ENCODE measurements around the gene PARVA. TPM values are rescaled to one million over a fixed set of nuclear protein-coding genes. Genes with fewer than 3 reads are reported as not detected.

Gene PARVA
- total and polyA plus RNA-seq, 4 donors = 3.1 to 11.7 (median 11.2) TPM

DNA sequence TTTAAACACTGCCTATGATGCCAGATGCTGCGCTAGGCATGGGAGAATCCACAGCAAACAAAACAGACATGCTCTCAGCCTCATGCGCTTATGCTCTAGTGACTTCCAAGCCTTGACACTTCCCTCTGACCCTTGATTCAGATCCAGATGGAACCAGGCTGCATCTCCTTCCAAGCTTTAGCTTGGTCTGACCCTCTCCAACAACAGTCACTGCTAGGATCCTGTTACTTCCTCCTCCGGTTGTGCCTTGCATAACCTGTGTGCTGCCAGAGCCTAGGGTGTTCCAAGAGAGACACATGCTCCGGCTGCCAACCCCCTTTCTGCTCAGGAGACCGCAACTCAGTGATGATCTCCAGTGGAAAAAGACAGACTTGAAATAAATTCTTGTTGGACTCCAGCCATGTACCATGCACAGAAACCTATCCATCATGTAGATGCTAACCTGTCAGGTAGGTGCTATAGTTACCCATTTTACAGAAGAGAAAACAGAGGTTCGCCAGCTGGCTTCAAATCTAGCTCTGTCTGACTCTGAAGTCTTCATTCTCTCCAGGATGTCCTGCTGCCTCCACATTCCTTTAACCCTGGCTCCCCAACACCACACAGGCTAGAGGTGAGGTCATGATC lies 160.5 kb downstream of the PARVA start:
- no peak for DNase-seq (ENCODE audit: low spot score)
- Histone ChIP-seq H3K4me1 (ENCODE audit: control insufficient read depth in 4 of 4, insufficient read depth in 4 of 4, low read length in 3 of 4) (peaks cover 1 to 14% (median 6%) of the 10 kb centered on the region in 4 donors), H3K27ac (ENCODE audit: low read depth in 1 of 2, low read length in 2 of 2) (no peak overlapping the region), H3K4me3 (ENCODE audit: low read depth in 1 of 3, low read length in 3 of 3) (no peak overlapping the region), H3K36me3 (ENCODE audit: control insufficient read depth in 4 of 4, insufficient read depth in 3 of 4, low read depth in 1 of 4, low read length in 3 of 4) (no peaks in the 10 kb centered on the region), H3K27me3 (ENCODE audit: control insufficient read depth in 4 of 4, insufficient read depth in 4 of 4, low read length in 3 of 4) (no peaks in the 10 kb centered on the region), H3K9ac (ENCODE audit: low read depth in 1 of 2, low read length in 2 of 2) (no peak overlapping the region), H3K9me3 (ENCODE audit: control insufficient read depth in 4 of 4, low read length in 3 of 4) (no peaks in the 10 kb centered on the region)
- 60% methylated on average over 6 of the region's 6 CpGs for WGBS
- TF ChIP-seq, protein P1, sequence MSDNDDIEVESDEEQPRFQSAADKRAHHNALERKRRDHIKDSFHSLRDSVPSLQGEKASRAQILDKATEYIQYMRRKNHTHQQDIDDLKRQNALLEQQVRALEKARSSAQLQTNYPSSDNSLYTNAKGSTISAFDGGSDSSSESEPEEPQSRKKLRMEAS (IDR thresholded peaks at IDR 0.05) = peak; percentile 31
- TF ChIP-seq, protein P2, sequence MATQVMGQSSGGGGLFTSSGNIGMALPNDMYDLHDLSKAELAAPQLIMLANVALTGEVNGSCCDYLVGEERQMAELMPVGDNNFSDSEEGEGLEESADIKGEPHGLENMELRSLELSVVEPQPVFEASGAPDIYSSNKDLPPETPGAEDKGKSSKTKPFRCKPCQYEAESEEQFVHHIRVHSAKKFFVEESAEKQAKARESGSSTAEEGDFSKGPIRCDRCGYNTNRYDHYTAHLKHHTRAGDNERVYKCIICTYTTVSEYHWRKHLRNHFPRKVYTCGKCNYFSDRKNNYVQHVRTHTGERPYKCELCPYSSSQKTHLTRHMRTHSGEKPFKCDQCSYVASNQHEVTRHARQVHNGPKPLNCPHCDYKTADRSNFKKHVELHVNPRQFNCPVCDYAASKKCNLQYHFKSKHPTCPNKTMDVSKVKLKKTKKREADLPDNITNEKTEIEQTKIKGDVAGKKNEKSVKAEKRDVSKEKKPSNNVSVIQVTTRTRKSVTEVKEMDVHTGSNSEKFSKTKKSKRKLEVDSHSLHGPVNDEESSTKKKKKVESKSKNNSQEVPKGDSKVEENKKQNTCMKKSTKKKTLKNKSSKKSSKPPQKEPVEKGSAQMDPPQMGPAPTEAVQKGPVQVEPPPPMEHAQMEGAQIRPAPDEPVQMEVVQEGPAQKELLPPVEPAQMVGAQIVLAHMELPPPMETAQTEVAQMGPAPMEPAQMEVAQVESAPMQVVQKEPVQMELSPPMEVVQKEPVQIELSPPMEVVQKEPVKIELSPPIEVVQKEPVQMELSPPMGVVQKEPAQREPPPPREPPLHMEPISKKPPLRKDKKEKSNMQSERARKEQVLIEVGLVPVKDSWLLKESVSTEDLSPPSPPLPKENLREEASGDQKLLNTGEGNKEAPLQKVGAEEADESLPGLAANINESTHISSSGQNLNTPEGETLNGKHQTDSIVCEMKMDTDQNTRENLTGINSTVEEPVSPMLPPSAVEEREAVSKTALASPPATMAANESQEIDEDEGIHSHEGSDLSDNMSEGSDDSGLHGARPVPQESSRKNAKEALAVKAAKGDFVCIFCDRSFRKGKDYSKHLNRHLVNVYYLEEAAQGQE (IDR thresholded peaks at IDR 0.05) = no peak
- TF ChIP-seq NR2F2 (IDR thresholded peaks at IDR 0.05) = peak; percentile 47

DNA sequence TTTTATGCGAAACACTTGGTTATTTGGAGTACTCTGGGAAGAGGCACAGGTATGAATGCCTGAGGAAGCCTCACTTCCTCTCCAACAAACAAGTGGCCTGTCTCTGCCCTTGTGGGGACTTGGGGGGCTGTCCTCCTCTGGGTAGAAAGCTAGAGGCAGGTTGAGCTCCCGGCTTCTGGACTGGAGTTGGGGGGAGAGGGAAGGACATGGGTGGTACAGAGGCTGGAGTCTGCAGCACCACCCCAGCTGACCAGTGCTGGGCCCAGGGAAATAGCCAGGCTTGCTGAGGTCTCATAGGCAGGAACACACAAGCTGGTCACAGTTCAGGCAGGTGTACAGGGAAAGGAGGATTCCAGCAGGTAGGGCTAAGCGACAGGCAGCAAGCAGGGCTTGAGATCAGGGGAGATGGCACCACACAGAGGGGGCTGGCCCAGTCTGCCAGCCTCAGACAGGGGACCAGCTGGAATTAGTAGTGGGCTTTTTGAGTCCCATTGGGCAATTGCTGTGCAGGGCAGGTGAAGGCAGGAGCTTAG lies 161.6 kb downstream of the PARVA start:
- Histone ChIP-seq H3K4me3 (ENCODE audit: low read depth in 1 of 3, low read length in 3 of 3) (no peak overlapping the region), H3K9ac (ENCODE audit: low read depth in 1 of 2, low read length in 2 of 2) (no peak overlapping the region), H3K4me1 (ENCODE audit: control insufficient read depth in 4 of 4, insufficient read depth in 4 of 4, low read length in 3 of 4) (peaks cover 1 to 14% (median 6%) of the 10 kb centered on the region in 4 donors), H3K27ac (ENCODE audit: low read depth in 1 of 2, low read length in 2 of 2) (no peak overlapping the region), H3K9me3 (ENCODE audit: control insufficient read depth in 4 of 4, low read length in 3 of 4) (no peaks in the 10 kb centered on the region), H3K36me3 (ENCODE audit: control insufficient read depth in 4 of 4, insufficient read depth in 3 of 4, low read depth in 1 of 4, low read length in 3 of 4) (no peaks in the 10 kb centered on the region), H3K27me3 (ENCODE audit: control insufficient read depth in 4 of 4, insufficient read depth in 4 of 4, low read length in 3 of 4) (no peaks in the 10 kb centered on the region)
- no peak for DNase-seq (ENCODE audit: low spot score)
- WGBS = 94% methylated on average over 3 of the region's 3 CpGs
- TF ChIP-seq, protein P3, sequence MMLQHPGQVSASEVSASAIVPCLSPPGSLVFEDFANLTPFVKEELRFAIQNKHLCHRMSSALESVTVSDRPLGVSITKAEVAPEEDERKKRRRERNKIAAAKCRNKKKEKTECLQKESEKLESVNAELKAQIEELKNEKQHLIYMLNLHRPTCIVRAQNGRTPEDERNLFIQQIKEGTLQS (IDR thresholded peaks at IDR 0.05) = no peak
- TF ChIP-seq RAD21 (IDR thresholded peaks at IDR 0.05) = no peak

DNA sequence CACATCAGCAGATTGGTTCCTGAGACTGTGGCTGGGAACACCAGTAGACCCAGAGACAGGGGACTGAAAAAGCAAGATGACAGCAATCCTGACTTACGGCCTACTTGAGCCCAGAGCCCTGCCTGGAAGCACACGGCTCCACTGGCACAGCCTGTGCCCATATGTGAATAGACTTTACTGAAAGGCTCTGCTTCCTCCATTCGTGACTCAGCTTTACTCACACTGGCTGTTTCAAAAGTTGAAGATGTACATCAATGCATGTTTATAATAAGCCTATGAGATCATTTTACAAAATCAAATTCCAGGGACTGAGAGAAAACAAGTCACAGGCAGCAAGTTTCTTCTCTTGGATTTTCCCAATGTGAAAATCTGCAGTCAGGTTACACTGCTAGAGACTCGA lies 162.2 kb downstream of the PARVA start:
- no peak for DNase-seq (ENCODE audit: low spot score)
- Histone ChIP-seq H3K27ac (ENCODE audit: low read depth in 1 of 2, low read length in 2 of 2) (no peak overlapping the region), H3K9me3 (ENCODE audit: control insufficient read depth in 4 of 4, low read length in 3 of 4) (no peaks in the 10 kb centered on the region), H3K27me3 (ENCODE audit: control insufficient read depth in 4 of 4, insufficient read depth in 4 of 4, low read length in 3 of 4) (no peaks in the 10 kb centered on the region), H3K9ac (ENCODE audit: low read depth in 1 of 2, low read length in 2 of 2) (no peak overlapping the region), H3K36me3 (ENCODE audit: control insufficient read depth in 4 of 4, insufficient read depth in 3 of 4, low read depth in 1 of 4, low read length in 3 of 4) (no peaks in the 10 kb centered on the region), H3K4me3 (ENCODE audit: low read depth in 1 of 3, low read length in 3 of 3) (no peak overlapping the region), H3K4me1 (ENCODE audit: control insufficient read depth in 4 of 4, insufficient read depth in 4 of 4, low read length in 3 of 4) (peaks cover 0 to 9% (median 3%) of the 10 kb centered on the region in 4 donors)
- WGBS = 87% methylated on average over 4 of the region's 4 CpGs
- no peak for TF ChIP-seq TAF1 (conservative IDR thresholded peaks at IDR 0.05)
- TF ChIP-seq JUND (IDR thresholded peaks at IDR 0.05) = no peak
- TF ChIP-seq NR2F2 (IDR thresholded peaks at IDR 0.05) = no peak
- TF ChIP-seq, protein P2 (IDR thresholded peaks at IDR 0.05) = no peak
- TF ChIP-seq RAD21 (IDR thresholded peaks at IDR 0.05) = no peak
- TF ChIP-seq, protein P4, sequence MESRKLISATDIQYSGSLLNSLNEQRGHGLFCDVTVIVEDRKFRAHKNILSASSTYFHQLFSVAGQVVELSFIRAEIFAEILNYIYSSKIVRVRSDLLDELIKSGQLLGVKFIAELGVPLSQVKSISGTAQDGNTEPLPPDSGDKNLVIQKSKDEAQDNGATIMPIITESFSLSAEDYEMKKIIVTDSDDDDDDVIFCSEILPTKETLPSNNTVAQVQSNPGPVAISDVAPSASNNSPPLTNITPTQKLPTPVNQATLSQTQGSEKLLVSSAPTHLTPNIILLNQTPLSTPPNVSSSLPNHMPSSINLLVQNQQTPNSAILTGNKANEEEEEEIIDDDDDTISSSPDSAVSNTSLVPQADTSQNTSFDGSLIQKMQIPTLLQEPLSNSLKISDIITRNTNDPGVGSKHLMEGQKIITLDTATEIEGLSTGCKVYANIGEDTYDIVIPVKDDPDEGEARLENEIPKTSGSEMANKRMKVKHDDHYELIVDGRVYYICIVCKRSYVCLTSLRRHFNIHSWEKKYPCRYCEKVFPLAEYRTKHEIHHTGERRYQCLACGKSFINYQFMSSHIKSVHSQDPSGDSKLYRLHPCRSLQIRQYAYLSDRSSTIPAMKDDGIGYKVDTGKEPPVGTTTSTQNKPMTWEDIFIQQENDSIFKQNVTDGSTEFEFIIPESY (IDR thresholded peaks at IDR 0.05) = no peak
- TF ChIP-seq YY1 (IDR thresholded peaks at IDR 0.05) = no peak
- TF ChIP-seq RXRA (IDR thresholded peaks at IDR 0.05) = no peak
- TF ChIP-seq SP1 (IDR thresholded peaks at IDR 0.05) = no peak
- TF ChIP-seq FOXA2 (IDR thresholded peaks at IDR 0.05) = no peak
- no peak for TF ChIP-seq HNF4G (IDR thresholded peaks at IDR 0.05)
- TF ChIP-seq HNF4A (conservative IDR thresholded peaks at IDR 0.05) = no peak
- TF ChIP-seq FOXA1 (IDR thresholded peaks at IDR 0.05) = no peak
- TF ChIP-seq, protein P5, sequence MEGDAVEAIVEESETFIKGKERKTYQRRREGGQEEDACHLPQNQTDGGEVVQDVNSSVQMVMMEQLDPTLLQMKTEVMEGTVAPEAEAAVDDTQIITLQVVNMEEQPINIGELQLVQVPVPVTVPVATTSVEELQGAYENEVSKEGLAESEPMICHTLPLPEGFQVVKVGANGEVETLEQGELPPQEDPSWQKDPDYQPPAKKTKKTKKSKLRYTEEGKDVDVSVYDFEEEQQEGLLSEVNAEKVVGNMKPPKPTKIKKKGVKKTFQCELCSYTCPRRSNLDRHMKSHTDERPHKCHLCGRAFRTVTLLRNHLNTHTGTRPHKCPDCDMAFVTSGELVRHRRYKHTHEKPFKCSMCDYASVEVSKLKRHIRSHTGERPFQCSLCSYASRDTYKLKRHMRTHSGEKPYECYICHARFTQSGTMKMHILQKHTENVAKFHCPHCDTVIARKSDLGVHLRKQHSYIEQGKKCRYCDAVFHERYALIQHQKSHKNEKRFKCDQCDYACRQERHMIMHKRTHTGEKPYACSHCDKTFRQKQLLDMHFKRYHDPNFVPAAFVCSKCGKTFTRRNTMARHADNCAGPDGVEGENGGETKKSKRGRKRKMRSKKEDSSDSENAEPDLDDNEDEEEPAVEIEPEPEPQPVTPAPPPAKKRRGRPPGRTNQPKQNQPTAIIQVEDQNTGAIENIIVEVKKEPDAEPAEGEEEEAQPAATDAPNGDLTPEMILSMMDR (IDR thresholded peaks at IDR 0.05; ENCODE audit: low read depth, low read length, missing input control) = no peak

All from liver (tissue), 9 donors.